GM23338 (cell line): ENCODE results near the gene PIMREG. TPM values are rescaled to one million over a fixed set of nuclear protein-coding genes. Genes with fewer than 3 reads are reported as not detected.

Experiments used
- ATAC-seq: fragments of 200-7000 bp; cut with Tn5 transposase; 3 replicates; pipeline ENCODE4 v1.9.1; 2020
- DNase-seq: peaks from one replicate; pipeline ENCODE4 v3.0.0-alpha.2; 2015; ENCODE audit warnings: low spot score
- H2AFZ ChIP-seq: fragments of 200-600 bp; sonication (generic); 2 replicates; pipeline ENCODE4 v1.8.0; 2016; ENCODE audit warnings: antibody characterized with exemption, mild to moderate bottlenecking, moderate library complexity
- H3F3A ChIP-seq: fragments of 200-600 bp; sonication (generic); replicated peaks from 2 replicates; pipeline ENCODE4 v1.8.0; 2017; ENCODE audit warnings: antibody characterized with exemption, mixed run types, low read depth
- H3K27ac ChIP-seq: fragments of 200-600 bp; sonication (generic); 2 replicates; pipeline ENCODE4 v1.6.1; 2016; ENCODE audit warnings: low read depth
- H3K27me3 ChIP-seq: fragments of 200-600 bp; sonication (generic); 2 replicates; pipeline ENCODE4 v1.8.0; 2016; ENCODE audit warnings: mild to moderate bottlenecking, mixed run types, moderate library complexity; ENCODE audit not compliant: insufficient read depth
- H3K36me3 ChIP-seq: fragments of 200-600 bp; sonication (generic); 2 replicates; pipeline ENCODE4 v1.8.0; 2016; ENCODE audit warnings: mild to moderate bottlenecking; ENCODE audit not compliant: insufficient read depth
- H3K4me1 ChIP-seq: fragments of 200-600 bp; sonication (generic); 2 replicates; pipeline ENCODE4 v1.8.0; 2016; ENCODE audit warnings: mild to moderate bottlenecking, moderate library complexity; ENCODE audit not compliant: insufficient read depth
- H3K4me2 ChIP-seq: fragments of 200-600 bp; sonication (generic); 2 replicates; pipeline ENCODE4 v1.7.1; 2017; ENCODE audit warnings: mixed run types
- H3K4me3 ChIP-seq: fragments of 200-600 bp; sonication (generic); 2 replicates; pipeline ENCODE4 v1.6.1; 2016; ENCODE audit warnings: mixed run types
- H3K79me2 ChIP-seq: fragments of 200-600 bp; sonication (generic); replicated peaks from 2 replicates; pipeline ENCODE4 v1.8.0; 2017; ENCODE audit warnings: mild to moderate bottlenecking; ENCODE audit not compliant: insufficient read depth
- H3K9me2 ChIP-seq: fragments of 200-600 bp; sonication (generic); 2 replicates; pipeline ENCODE4 v1.8.0; 2017; ENCODE audit not compliant: insufficient read depth
- H4K20me1 ChIP-seq: fragments of 200-600 bp; sonication (generic); replicated peaks from 2 replicates; pipeline ENCODE4 v1.8.0; 2017; ENCODE audit warnings: mild to moderate bottlenecking; ENCODE audit not compliant: insufficient read depth
- H3K27ac Mint-ChIP-seq: 2 replicates; pipeline ENCODE4 v1.8.0; 2020; ENCODE audit warnings: inconsistent platforms, mild to moderate bottlenecking, moderate library complexity, mixed read lengths
- H3K27me3 Mint-ChIP-seq: 3 replicates; pipeline ENCODE4 v1.8.0; 2022; ENCODE audit warnings: low read depth, mild to moderate bottlenecking, moderate library complexity, mixed read lengths, inconsistent platforms; ENCODE audit not compliant: insufficient read depth, poor library complexity
- H3K36me3 Mint-ChIP-seq: 3 replicates; pipeline ENCODE4 v1.8.0; 2021; ENCODE audit warnings: low read depth, mild to moderate bottlenecking, inconsistent platforms, moderate library complexity, mixed read lengths
- H3K4me1 Mint-ChIP-seq: 3 replicates; pipeline ENCODE4 v1.8.0; 2020; ENCODE audit warnings: mild to moderate bottlenecking, inconsistent platforms, mixed read lengths
- H3K4me3 Mint-ChIP-seq: 3 replicates; pipeline ENCODE4 v1.8.0; 2021; ENCODE audit warnings: moderate library complexity, mild to moderate bottlenecking, inconsistent platforms, mixed read lengths
- H3K9me3 Mint-ChIP-seq: 3 replicates; pipeline ENCODE4 v1.8.0; 2020; ENCODE audit warnings: moderate library complexity, mild to moderate bottlenecking, inconsistent platforms, mixed read lengths
- CREB1 ChIP-seq: fragments of 250-450 bp; sonication (Bioruptor Pico); IDR thresholded peaks from 2 replicates; pipeline ENCODE4 v1.5.0; 2020; ENCODE audit warnings: low read depth, mild to moderate bottlenecking, moderate library complexity
- EZH2 ChIP-seq: fragments of 200-600 bp; sonication (generic); IDR thresholded peaks from one replicate; pipeline ENCODE4 v1.8.0; 2017; ENCODE audit warnings: antibody characterized with exemption, mild to moderate bottlenecking, low read depth; ENCODE audit not compliant: unreplicated experiment
- EZH2phosphoT487 ChIP-seq: fragments of 200-600 bp; sonication (generic); IDR thresholded peaks from one replicate; pipeline ENCODE4 v1.8.1; 2018; ENCODE audit warnings: antibody characterized with exemption; ENCODE audit not compliant: unreplicated experiment
- JUNB ChIP-seq: IDR thresholded peaks from one replicate; pipeline ENCODE4 v1.6.1; 2016; ENCODE audit warnings: antibody characterized with exemption; ENCODE audit not compliant: unreplicated experiment
- NANOG ChIP-seq: IDR thresholded peaks from 2 replicates; pipeline ENCODE4 v1.6.1; 2016; ENCODE audit warnings: antibody characterized with exemption, borderline replicate concordance
- POLR2AphosphoS5 ChIP-seq: IDR thresholded peaks from 2 replicates; pipeline ENCODE4 v1.6.1; 2016; ENCODE audit warnings: antibody characterized with exemption, low read depth
- STAT1 ChIP-seq: IDR thresholded peaks from one replicate; pipeline ENCODE4 v1.6.1; 2016; ENCODE audit warnings: antibody characterized with exemption; ENCODE audit not compliant: unreplicated experiment
- ZNF114 ChIP-seq: fragments of 250-450 bp; sonication (Bioruptor Pico); IDR thresholded peaks from 2 replicates; pipeline ENCODE4 v1.5.0; 2020; ENCODE audit warnings: mild to moderate bottlenecking, moderate library complexity
- ZNF331 ChIP-seq: fragments of 250-450 bp; sonication (Bioruptor Pico); IDR thresholded peaks from 2 replicates; pipeline ENCODE4 v1.5.0; 2020; ENCODE audit warnings: low read depth, mild to moderate bottlenecking, moderate library complexity
- polyA plus RNA-seq: library from polyadenylated mRNA; unstranded; fragments of >200 nt; fragmentation: Nextera tagmentation; extraction: Ambion mirVana; gene quantifications from 2 replicates; pipeline ENCODE4 v1.2.1, GENCODE V29; 2016
- total RNA-seq: library from RNA; depleted of rRNA; stranded (reverse); fragments of >200 nt; shearing (Covaris generic); gene quantifications from 2 replicates; pipeline ENCODE4 v1.2.3, GENCODE V29; 2014
- TF ChIP-seq, protein P1 (sequence below), 2 experiments: fragments of 200-600 bp in 1 of 2; sonication (generic) in 1 of 2; conservative IDR thresholded peaks; 2 replicates each; pipeline versions ENCODE4 v1.5.1 to v1.6.1; 2016 to 2017; ENCODE audit warnings: antibody characterized with exemption in 2 of 2, low read depth in 2 of 2, mild to moderate bottlenecking in 2 of 2, moderate library complexity in 1 of 2
- TF ChIP-seq, protein P2 (sequence below): IDR thresholded peaks from 2 replicates; pipeline ENCODE4 v1.6.1; 2016; ENCODE audit warnings: antibody characterized with exemption
- TF ChIP-seq, protein P3 (sequence below): IDR thresholded peaks from one replicate; pipeline ENCODE4 v1.6.1; 2018; ENCODE audit warnings: antibody characterized with exemption; ENCODE audit not compliant: unreplicated experiment
- TF ChIP-seq, protein P4 (sequence below): fragments of 250-450 bp; sonication (Bioruptor Pico); IDR thresholded peaks from 2 replicates; pipeline ENCODE4 v1.5.0; 2020; ENCODE audit warnings: mild to moderate bottlenecking, moderate library complexity

The PIMREG gene
- total and polyA plus RNA-seq, 2 experiments from 2014 or later: 87.8 to 144 TPM

DNA sequence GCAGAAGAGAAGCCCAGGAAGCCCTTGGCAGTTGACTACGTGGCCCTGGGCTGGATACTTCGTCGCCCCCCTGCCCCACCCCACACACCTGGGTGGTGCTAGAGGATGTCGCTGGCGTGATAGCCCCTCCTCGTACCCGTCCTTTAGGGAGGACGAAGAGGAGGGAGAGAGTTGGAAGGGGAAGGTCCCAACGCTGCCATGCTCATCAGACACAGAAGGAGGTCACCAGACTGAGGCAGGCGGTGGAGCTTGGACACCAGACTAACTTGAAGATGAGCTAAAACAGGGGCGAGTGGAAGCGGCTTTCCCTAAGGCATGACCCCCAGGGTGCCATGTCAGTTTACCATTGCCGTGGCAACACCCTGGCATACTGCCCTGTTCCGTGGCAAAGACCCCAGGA is 20.3 kb upstream of the PIMREG start (continued):
- TF ChIP-seq, protein P1, sequence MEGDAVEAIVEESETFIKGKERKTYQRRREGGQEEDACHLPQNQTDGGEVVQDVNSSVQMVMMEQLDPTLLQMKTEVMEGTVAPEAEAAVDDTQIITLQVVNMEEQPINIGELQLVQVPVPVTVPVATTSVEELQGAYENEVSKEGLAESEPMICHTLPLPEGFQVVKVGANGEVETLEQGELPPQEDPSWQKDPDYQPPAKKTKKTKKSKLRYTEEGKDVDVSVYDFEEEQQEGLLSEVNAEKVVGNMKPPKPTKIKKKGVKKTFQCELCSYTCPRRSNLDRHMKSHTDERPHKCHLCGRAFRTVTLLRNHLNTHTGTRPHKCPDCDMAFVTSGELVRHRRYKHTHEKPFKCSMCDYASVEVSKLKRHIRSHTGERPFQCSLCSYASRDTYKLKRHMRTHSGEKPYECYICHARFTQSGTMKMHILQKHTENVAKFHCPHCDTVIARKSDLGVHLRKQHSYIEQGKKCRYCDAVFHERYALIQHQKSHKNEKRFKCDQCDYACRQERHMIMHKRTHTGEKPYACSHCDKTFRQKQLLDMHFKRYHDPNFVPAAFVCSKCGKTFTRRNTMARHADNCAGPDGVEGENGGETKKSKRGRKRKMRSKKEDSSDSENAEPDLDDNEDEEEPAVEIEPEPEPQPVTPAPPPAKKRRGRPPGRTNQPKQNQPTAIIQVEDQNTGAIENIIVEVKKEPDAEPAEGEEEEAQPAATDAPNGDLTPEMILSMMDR (conservative IDR thresholded peaks at IDR 0.05; ENCODE audit: low read depth in 2 of 2): no peak
- TF ChIP-seq ZNF114 (no peak), NANOG (no peak), CREB1 (no peak), EZH2 (no peak), EZH2phosphoT487 (no peak), ZNF331 (CRISPR knock-in tag) (no peak), JUNB (no peak), POLR2AphosphoS5 (no peak), STAT1 (no peak)
- TF ChIP-seq, protein P2, sequence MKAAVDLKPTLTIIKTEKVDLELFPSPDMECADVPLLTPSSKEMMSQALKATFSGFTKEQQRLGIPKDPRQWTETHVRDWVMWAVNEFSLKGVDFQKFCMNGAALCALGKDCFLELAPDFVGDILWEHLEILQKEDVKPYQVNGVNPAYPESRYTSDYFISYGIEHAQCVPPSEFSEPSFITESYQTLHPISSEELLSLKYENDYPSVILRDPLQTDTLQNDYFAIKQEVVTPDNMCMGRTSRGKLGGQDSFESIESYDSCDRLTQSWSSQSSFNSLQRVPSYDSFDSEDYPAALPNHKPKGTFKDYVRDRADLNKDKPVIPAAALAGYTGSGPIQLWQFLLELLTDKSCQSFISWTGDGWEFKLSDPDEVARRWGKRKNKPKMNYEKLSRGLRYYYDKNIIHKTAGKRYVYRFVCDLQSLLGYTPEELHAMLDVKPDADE: no peak
- TF ChIP-seq, protein P3, sequence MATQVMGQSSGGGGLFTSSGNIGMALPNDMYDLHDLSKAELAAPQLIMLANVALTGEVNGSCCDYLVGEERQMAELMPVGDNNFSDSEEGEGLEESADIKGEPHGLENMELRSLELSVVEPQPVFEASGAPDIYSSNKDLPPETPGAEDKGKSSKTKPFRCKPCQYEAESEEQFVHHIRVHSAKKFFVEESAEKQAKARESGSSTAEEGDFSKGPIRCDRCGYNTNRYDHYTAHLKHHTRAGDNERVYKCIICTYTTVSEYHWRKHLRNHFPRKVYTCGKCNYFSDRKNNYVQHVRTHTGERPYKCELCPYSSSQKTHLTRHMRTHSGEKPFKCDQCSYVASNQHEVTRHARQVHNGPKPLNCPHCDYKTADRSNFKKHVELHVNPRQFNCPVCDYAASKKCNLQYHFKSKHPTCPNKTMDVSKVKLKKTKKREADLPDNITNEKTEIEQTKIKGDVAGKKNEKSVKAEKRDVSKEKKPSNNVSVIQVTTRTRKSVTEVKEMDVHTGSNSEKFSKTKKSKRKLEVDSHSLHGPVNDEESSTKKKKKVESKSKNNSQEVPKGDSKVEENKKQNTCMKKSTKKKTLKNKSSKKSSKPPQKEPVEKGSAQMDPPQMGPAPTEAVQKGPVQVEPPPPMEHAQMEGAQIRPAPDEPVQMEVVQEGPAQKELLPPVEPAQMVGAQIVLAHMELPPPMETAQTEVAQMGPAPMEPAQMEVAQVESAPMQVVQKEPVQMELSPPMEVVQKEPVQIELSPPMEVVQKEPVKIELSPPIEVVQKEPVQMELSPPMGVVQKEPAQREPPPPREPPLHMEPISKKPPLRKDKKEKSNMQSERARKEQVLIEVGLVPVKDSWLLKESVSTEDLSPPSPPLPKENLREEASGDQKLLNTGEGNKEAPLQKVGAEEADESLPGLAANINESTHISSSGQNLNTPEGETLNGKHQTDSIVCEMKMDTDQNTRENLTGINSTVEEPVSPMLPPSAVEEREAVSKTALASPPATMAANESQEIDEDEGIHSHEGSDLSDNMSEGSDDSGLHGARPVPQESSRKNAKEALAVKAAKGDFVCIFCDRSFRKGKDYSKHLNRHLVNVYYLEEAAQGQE: no peak

DNA sequence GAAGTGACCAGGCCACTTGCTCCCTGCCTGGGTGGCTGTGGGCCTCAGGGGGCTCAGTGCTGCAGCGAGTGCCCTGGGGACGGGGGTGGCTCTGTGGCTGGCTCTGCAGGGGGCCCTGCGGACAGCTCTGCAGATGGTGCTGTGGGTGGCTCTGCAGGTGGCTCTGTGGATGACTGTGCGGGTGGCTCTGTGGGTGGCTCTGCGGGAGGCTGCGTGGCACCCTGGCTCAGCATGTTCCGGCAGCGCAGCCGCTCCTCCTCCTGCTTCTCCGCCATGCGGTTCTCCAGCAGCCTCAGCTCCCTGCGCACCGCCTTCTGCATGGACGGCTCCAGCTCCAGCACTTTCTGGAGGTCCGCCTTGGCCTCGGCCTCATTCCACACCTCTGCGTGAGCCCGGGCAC is 18.8 kb upstream of the PIMREG start:
- no peaks in the 10 kb centered on the region for H3F3A ChIP-seq
- Mint-ChIP-seq H3K4me3 (no peak overlapping the region), H3K4me1 (peaks cover 4% of the 10 kb centered on the region), H3K9me3 (peaks cover 6% of the 10 kb centered on the region), H3K27me3 (peaks cover 11% of the 10 kb centered on the region), H3K27ac (no peak overlapping the region), H3K36me3 (peaks cover 4% of the 10 kb centered on the region; the same call in 1 of the 3 replicates)
- no peaks in the 10 kb centered on the region for H3K36me3 ChIP-seq
- H3K4me3 ChIP-seq: no peak overlapping the region
- no peaks in the 10 kb centered on the region for H3K4me1 ChIP-seq
- H3K4me2 ChIP-seq: no peak overlapping the region
- DNase-seq (no peak), ATAC-seq (no peak)
- H4K20me1 ChIP-seq: no peaks in the 10 kb centered on the region
- no peak overlapping the region for H2AFZ ChIP-seq
- no peak overlapping the region for H3K27ac ChIP-seq
- H3K79me2 ChIP-seq: no peaks in the 10 kb centered on the region
- no peaks in the 10 kb centered on the region for H3K27me3 ChIP-seq
- no peaks in the 10 kb centered on the region for H3K9me2 ChIP-seq
- TF ChIP-seq, protein P4, sequence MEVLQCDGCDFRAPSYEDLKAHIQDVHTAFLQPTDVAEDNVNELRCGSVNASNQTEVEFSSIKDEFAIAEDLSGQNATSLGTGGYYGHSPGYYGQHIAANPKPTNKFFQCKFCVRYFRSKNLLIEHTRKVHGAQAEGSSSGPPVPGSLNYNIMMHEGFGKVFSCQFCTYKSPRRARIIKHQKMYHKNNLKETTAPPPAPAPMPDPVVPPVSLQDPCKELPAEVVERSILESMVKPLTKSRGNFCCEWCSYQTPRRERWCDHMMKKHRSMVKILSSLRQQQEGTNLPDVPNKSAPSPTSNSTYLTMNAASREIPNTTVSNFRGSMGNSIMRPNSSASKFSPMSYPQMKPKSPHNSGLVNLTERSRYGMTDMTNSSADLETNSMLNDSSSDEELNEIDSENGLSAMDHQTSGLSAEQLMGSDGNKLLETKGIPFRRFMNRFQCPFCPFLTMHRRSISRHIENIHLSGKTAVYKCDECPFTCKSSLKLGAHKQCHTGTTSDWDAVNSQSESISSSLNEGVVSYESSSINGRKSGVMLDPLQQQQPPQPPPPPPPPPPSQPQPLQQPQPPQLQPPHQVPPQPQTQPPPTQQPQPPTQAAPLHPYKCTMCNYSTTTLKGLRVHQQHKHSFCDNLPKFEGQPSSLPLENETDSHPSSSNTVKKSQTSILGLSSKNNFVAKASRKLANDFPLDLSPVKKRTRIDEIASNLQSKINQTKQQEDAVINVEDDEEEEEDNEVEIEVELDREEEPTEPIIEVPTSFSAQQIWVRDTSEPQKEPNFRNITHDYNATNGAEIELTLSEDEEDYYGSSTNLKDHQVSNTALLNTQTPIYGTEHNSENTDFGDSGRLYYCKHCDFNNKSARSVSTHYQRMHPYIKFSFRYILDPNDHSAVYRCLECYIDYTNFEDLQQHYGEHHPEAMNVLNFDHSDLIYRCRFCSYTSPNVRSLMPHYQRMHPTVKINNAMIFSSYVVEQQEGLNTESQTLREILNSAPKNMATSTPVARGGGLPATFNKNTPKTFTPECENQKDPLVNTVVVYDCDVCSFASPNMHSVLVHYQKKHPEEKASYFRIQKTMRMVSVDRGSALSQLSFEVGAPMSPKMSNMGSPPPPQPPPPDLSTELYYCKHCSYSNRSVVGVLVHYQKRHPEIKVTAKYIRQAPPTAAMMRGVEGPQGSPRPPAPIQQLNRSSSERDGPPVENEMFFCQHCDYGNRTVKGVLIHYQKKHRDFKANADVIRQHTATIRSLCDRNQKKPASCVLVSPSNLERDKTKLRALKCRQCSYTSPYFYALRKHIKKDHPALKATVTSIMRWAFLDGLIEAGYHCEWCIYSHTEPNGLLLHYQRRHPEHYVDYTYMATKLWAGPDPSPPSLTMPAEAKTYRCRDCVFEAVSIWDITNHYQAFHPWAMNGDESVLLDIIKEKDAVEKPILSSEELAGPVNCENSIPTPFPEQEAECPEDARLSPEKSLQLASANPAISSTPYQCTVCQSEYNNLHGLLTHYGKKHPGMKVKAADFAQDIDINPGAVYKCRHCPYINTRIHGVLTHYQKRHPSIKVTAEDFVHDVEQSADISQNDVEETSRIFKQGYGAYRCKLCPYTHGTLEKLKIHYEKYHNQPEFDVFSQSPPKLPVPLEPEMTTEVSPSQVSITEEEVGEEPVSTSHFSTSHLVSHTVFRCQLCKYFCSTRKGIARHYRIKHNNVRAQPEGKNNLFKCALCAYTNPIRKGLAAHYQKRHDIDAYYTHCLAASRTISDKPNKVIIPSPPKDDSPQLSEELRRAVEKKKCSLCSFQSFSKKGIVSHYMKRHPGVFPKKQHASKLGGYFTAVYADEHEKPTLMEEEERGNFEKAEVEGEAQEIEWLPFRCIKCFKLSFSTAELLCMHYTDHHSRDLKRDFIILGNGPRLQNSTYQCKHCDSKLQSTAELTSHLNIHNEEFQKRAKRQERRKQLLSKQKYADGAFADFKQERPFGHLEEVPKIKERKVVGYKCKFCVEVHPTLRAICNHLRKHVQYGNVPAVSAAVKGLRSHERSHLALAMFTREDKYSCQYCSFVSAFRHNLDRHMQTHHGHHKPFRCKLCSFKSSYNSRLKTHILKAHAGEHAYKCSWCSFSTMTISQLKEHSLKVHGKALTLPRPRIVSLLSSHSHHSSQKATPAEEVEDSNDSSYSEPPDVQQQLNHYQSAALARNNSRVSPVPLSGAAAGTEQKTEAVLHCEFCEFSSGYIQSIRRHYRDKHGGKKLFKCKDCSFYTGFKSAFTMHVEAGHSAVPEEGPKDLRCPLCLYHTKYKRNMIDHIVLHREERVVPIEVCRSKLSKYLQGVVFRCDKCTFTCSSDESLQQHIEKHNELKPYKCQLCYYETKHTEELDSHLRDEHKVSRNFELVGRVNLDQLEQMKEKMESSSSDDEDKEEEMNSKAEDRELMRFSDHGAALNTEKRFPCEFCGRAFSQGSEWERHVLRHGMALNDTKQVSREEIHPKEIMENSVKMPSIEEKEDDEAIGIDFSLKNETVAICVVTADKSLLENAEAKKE (CRISPR knock-in tag): no peak
- TF ChIP-seq STAT1: no peak
- no peak for TF ChIP-seq JUNB
